GM10248 (cell line): ENCODE results near the gene CLEC7A.

Source experiments
- CTCF ChIA-PET: fragments of 300-600 bp; sonication (Branson Sonifier 250); formaldehyde crosslinking; extraction: SDS; loops from one replicate; lab custom pipeline; 2021; ENCODE audit warnings: antibody characterized with exemption; lab: Yijun Ruan, JAX
- POLR2A ChIA-PET: fragments of 350-650 bp; sonication (Branson Sonifier 250); formaldehyde crosslinking; extraction: SDS; loops from one replicate; lab custom pipeline; 2020; ENCODE audit warnings: antibody characterized with exemption; lab: Yijun Ruan, JAX
- DNase-seq: peaks from one replicate; pipeline ENCODE4 v3.0.0; 2012; ENCODE audit errors: extremely low spot score
- TF ChIP-seq, protein P1 (sequence below): IDR thresholded peaks from 2 replicates; pipeline ENCODE4 v1.5.1; 2012; ENCODE audit warnings: mild to moderate bottlenecking, low read depth; ENCODE audit errors: extremely low read depth, missing control alignments, control extremely low read depth

CLEC7A gene

DNA sequence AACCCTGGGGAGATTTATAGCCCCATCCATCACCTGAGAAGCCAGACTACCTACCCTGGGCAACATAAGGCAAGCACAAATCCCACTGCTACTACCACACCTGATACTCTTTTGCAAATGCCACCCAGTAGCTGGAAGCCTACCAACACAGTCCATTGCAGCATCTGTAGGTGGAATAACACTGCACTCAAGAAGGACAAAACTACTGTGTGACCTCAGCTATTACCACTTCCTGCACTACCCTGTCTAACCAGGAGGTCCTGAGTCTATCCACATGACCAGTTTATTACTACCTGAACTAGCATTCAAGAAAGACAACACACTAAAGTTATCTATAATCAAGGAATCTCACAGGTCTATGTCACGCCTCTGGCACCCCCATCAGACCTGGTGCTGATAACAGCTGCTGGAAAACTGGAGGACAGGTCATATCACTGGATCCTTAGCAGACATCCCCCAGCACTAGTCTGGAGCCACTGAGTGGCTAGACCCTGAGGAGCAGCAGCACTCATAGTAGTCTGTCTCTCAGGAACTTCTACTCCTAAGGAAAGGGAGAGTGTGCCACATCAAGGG is 28.3 kb downstream of the CLEC7A start:
- TF ChIP-seq, protein P1, sequence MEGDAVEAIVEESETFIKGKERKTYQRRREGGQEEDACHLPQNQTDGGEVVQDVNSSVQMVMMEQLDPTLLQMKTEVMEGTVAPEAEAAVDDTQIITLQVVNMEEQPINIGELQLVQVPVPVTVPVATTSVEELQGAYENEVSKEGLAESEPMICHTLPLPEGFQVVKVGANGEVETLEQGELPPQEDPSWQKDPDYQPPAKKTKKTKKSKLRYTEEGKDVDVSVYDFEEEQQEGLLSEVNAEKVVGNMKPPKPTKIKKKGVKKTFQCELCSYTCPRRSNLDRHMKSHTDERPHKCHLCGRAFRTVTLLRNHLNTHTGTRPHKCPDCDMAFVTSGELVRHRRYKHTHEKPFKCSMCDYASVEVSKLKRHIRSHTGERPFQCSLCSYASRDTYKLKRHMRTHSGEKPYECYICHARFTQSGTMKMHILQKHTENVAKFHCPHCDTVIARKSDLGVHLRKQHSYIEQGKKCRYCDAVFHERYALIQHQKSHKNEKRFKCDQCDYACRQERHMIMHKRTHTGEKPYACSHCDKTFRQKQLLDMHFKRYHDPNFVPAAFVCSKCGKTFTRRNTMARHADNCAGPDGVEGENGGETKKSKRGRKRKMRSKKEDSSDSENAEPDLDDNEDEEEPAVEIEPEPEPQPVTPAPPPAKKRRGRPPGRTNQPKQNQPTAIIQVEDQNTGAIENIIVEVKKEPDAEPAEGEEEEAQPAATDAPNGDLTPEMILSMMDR, result no peak
- CTCF ChIA-PET, result no interaction called here

DNA sequence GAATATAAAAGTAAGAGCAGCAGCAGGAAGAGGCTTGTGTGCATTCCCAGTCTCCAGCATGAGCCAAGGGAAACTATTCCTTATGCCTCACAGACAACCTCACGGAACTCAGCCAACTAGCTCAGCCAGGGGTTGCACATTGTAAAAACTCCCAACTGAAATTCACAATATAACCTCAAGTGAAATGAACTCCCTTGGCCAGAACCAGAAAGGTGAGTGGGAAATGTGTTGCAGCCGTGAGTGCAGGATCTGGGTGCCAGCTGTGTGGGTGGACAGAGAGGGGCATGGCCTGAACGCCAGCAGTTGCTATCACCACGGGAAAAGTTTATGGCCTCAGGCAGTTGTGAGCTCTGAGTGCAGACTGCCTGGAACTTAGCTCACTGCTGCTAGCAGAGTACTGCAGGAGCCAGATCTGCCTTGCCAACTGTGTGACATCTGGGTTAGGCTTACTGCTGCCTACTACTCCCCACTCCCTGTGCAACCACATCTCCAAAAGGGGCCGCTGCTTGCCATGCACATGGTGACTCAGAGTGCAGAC is 28.9 kb downstream of the CLEC7A start:
- no peak for DNase-seq
- POLR2A ChIA-PET, result no interaction called here
- CTCF ChIA-PET, result interaction anchor here (1.4 kb wide), 1 partner anchor 10 kb away, joined by 6 read pairs; no protein-coding TSS in a partner anchor
- TF ChIP-seq, protein P1, result no peak

More for the DNA sequence above, 28.3 kb downstream of the CLEC7A start:
- no peak for DNase-seq
- POLR2A ChIA-PET, result no interaction called here

DNA sequence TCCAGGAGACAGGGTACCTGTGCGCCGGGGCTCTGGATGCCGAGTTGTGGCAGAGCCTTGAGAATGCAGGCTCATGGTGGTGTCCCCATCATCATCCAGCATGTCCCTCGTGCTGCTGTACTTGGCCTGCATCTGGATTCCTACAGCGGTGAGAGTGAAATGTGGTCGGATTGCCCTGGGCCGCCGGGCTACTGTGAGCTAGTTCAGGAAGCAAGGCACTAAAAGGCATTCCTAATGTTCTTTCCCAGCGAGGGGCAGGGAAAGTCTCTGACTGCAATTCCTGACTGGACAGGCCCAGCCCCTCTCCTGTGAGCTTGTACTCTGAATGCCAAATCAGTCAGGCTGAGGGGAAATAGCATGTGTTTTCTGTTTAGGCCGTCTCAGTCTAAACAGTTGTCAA is 31.2 kb downstream of the CLEC7A start, which contains the start of gene CLEC1A:
Gene CLEC1A (minus strand): TSS at position 195 of the 400 bp plus-strand sequence. CDS start 63 bp downstream, at position 132.
- no peak for DNase-seq
- ChIA-PET POLR2A (no interaction called here), CTCF (interaction anchor here (0.8 to 1.0 kb wide), 2 partner anchors 17 to 41 kb away, joined by 3 read pairs; no protein-coding TSS in a partner anchor)
- TF ChIP-seq, protein P1, result no peak

DNA sequence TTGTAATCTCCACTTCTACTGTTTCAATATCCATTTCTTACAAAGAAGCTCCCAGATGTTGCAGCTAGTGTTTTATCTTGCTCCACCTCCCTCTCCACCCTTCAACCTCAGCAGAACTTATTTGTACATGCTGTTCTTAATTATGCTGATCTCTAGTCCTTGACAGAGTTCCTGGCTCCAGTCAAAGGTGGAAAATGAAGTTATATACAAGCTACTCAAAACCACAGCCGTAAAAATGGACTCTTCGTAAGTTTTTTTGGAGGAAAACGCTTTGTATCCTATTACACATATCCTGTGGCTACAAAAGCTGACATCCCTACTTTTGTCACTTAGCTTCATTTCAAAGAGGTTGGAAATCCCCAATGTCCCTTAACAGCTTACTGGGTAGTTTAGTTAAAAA is 32.5 kb downstream of the CLEC7A start:
- ChIA-PET CTCF (interaction anchor here (1.2 kb wide), 1 partner anchor 55 kb away, joined by 3 read pairs; no protein-coding TSS in a partner anchor), POLR2A (no interaction called here)
- DNase-seq, result no peak
- TF ChIP-seq, protein P1, result no peak

DNA sequence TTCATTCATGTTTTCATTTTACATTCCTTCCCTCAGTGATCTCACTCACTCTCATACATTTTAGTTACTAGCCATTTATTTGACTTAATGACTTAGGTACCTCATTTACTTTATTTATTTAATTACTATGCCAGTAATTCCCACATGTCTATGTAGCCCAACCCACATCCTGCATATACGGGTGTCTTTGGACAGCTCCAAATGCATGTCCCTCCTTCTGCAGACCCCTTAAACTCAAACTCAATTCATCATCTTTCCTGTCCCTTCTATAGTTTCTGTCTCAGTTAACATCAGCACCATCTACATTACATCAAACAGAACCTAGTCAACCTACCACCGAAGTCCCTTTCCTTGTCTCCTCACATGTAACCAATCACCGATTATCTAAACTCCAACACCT is 34.0 kb downstream of the CLEC7A start:
- TF ChIP-seq, protein P1, result no peak
- POLR2A ChIA-PET, result no interaction called here
- CTCF ChIA-PET, result no interaction called here
- DNase-seq, result no peak

DNA sequence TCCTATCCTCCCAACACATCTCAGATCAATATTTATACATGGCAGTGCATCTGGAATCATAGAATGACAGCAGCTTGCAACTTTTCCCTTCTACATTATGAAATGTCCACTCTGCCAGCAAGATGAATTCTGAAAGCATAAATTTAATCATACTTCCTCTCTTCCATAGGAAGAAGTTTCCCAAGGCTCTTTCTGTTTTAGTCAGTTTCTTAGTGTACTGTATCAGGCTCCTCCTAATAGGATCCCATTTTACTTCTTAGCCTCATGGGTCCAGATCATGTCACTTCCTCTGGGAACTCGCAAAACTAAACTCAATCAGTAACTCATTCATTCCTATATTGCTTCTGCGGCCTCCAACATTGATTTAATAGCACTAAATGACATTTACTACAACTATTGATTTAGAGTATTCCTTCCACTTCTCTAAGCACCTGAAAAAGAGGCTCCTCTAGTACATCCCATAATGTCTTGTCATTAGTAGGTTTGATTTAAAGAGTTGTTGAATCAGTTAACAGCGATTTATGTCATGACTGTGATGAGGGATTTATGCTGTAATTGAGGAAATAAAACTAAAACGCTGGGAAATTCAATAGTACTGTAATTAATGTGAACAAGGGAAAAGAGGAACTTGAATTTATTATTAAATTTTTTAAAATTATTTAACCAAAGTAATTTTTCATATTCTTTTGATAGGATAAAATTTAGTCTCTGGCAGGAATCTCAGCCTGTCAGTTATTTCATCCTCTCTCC is 35.2 kb downstream of the CLEC7A start:
- ChIA-PET POLR2A (no interaction called here), CTCF (interaction anchor here (1.1 kb wide), 1 partner anchor 27 kb away, joined by 3 read pairs; no protein-coding TSS in a partner anchor)
- no peak for DNase-seq
- TF ChIP-seq, protein P1, result no peak
